Fibroblast of gingiva (primary cell): ENCODE results near the gene SMCR8.
A peak's percentile ranks its signal among the peaks of the same experiment; 100 is the strongest.
"Not testable (repeated sequence)": the region's sequence is repeated elsewhere in the genome, so short reads cannot be mapped to it uniquely, and the experiment has no call there.

Experiments used
- DNase-seq: peaks from one replicate; pipeline ENCODE4 v3.0.0-alpha.2; 2011; ENCODE audit warnings: low read depth

Gene SMCR8

GRCh38 chr17:18315961-18316360, 868 bp downstream of the SMCR8 start:
- no peak for DNase-seq

- no peak for DNase-seq
Measured at GRCh38 chr17:18318117-18318516, 3.0 kb downstream of the SMCR8 start.

- DNase-seq: no peak
Measured at GRCh38 chr17:18318771-18319450, 3.8 kb downstream of the SMCR8 start.

- peak; percentile 68 for DNase-seq
Measured at GRCh38 chr17:18319604-18320256, 4.6 kb downstream of the SMCR8 start.

- no peak for DNase-seq
Measured at GRCh38 chr17:18320301-18320700, 5.2 kb downstream of the SMCR8 start.

- no peak for DNase-seq
Measured at GRCh38 chr17:18321309-18321708, 6.2 kb downstream of the SMCR8 start.

- no peak for DNase-seq
Measured at GRCh38 chr17:18322522-18322921, 7.4 kb downstream of the SMCR8 start.

GRCh38 chr17:18323007-18323406, 7.9 kb downstream of the SMCR8 start:
- DNase-seq: no peak

GRCh38 chr17:18323507-18324139, 8.5 kb downstream of the SMCR8 start:
- no peak for DNase-seq

- no peak for DNase-seq
Measured at GRCh38 chr17:18324140-18325050, 9.3 kb downstream of the SMCR8 start.

GRCh38 chr17:18326039-18326438, 10.9 kb downstream of the SMCR8 start:
- DNase-seq: no peak

GRCh38 chr17:18326572-18326971, 11.5 kb downstream of the SMCR8 start:
- no peak for DNase-seq

GRCh38 chr17:18327093-18327492, 12.0 kb downstream of the SMCR8 start:
- DNase-seq: no peak

- no peak for DNase-seq
Measured at GRCh38 chr17:18327556-18327955, 12.5 kb downstream of the SMCR8 start.

- no peak for DNase-seq
Measured at GRCh38 chr17:18328643-18329204, 13.6 kb downstream of the SMCR8 start.

GRCh38 chr17:18331879-18332278, 16.8 kb downstream of the SMCR8 start:
- DNase-seq: no peak

GRCh38 chr17:18332909-18333489, 17.9 kb downstream of the SMCR8 start:
- DNase-seq: no peak

- not testable (repeated sequence) for DNase-seq
Measured at GRCh38 chr17:18338158-18338557, 23.1 kb downstream of the SMCR8 start.

GRCh38 chr17:18339933-18340332, 24.8 kb downstream of the SMCR8 start:
- no peak for DNase-seq

- DNase-seq: no peak
Measured at GRCh38 chr17:18344021-18344420, 28.9 kb downstream of the SMCR8 start.

- DNase-seq: no peak
Measured at GRCh38 chr17:18353541-18353940, 38.4 kb downstream of the SMCR8 start.

GRCh38 chr17:18356624-18357023, 41.5 kb downstream of the SMCR8 start:
- DNase-seq: peak; percentile 84
